Measurements from ENCODE around the gene TLR5. TPM values are rescaled to one million over a fixed set of nuclear protein-coding genes. Genes with fewer than 3 reads are reported as not detected.

The TLR5 gene
- total RNA-seq, 6 donors from 2014 or later = 4.1 to 30.4 (median 14.8) TPM

- DNase-seq (no peak), ATAC-seq (ENCODE audit: low FRiP score in 2 of 2) (no peak)
- Histone ChIP-seq H3K4me1 (peaks cover 9 to 17% (median 15%) of the 10 kb centered on the region in 4 donors), H3K9me3 (no peaks in the 10 kb centered on the region), H3K27me3 (no peaks in the 10 kb centered on the region), H3K27ac (no peak overlapping the region), H3K36me3 (no peaks in the 10 kb centered on the region), H3K4me3 (no peak overlapping the region)
- TF ChIP-seq POLR2AphosphoS5 (IDR thresholded peaks at IDR 0.05) (no peak), CTCF (IDR thresholded peaks at IDR 0.05) (no peak), POLR2A (IDR thresholded peaks at IDR 0.05) (no peak), EP300 (IDR thresholded peaks at IDR 0.05) (no peak)
- WGBS, 2 donors = 93 to 100% methylated on average over 2 of the region's 2 CpGs
Observed at GRCh38 chr1:223147409-223147808, 4.4 kb upstream of the TLR5 start.

- TF ChIP-seq CTCF (IDR thresholded peaks at IDR 0.05) = no peak
- H3K27me3 ChIP-seq = no peaks in the 10 kb centered on the region
- H3K9me3 ChIP-seq = no peaks in the 10 kb centered on the region
- H3K36me3 ChIP-seq = no peaks in the 10 kb centered on the region
- H3K4me3 ChIP-seq = no peak overlapping the region
- no peak for ATAC-seq (ENCODE audit: low FRiP score in 2 of 2)
- 86 to 88% methylated on average over 2 of the region's 2 CpGs for WGBS, 2 donors
- no peak overlapping the region for H3K27ac ChIP-seq
- peaks cover 13 to 23% (median 22%) of the 10 kb centered on the region in 4 donors for H3K4me1 ChIP-seq
- DNase-seq = no peak
Observed at GRCh38 chr1:223146745-223147144, 3.7 kb upstream of the TLR5 start.

- Histone ChIP-seq H3K27ac (no peak overlapping the region), H3K9me3 (no peaks in the 10 kb centered on the region), H3K4me1 (peaks cover 18 to 34% (median 28%) of the 10 kb centered on the region in 4 donors), H3K4me3 (no peak overlapping the region), H3K27me3 (no peaks in the 10 kb centered on the region), H3K36me3 (no peaks in the 10 kb centered on the region)
- TF ChIP-seq CTCF (IDR thresholded peaks at IDR 0.05) = no peak
- no peak for TF ChIP-seq EP300 (IDR thresholded peaks at IDR 0.05)
- TF ChIP-seq POLR2A (IDR thresholded peaks at IDR 0.05) = no peak
- no peak for TF ChIP-seq POLR2AphosphoS5 (IDR thresholded peaks at IDR 0.05)
- DNase-seq (no peak), ATAC-seq (ENCODE audit: low FRiP score in 2 of 2) (no peak)
- 82% methylated on average over 5 of the region's 5 CpGs for WGBS, 2 donors
Observed at GRCh38 chr1:223144914-223145313, 1.9 kb upstream of the TLR5 start.

GRCh38 chr1:223144431-223144830, 1.4 kb upstream of the TLR5 start:
- H3K36me3 ChIP-seq = no peaks in the 10 kb centered on the region
- no peak overlapping the region for H3K4me3 ChIP-seq
- no peaks in the 10 kb centered on the region for H3K9me3 ChIP-seq
- no peaks in the 10 kb centered on the region for H3K27me3 ChIP-seq
- TF ChIP-seq POLR2A (IDR thresholded peaks at IDR 0.05) (no peak), EP300 (IDR thresholded peaks at IDR 0.05) (no peak), CTCF (IDR thresholded peaks at IDR 0.05) (no peak)
- ATAC-seq (ENCODE audit: low FRiP score in 2 of 2) (no peak), DNase-seq (peak in 1 of 2 donors; percentile 45)
- peaks cover 18 to 34% (median 28%) of the 10 kb centered on the region in 4 donors for H3K4me1 ChIP-seq
- peak overlapping the region in 2 of 4 donors; percentile 76 to 86 for H3K27ac ChIP-seq
- 63 to 70% methylated on average over 2 to 4 of the region's 4 CpGs for WGBS, 2 donors

GRCh38 chr1:223143537-223144248, 645 bp upstream of the TLR5 start:
- Histone ChIP-seq H3K4me1 (peaks cover 18 to 34% (median 28%) of the 10 kb centered on the region in 4 donors), H3K27ac (peak overlapping the region; percentile 63 to 86 (median 75)), H3K4me3 (peak overlapping the region in 3 of 4 donors; percentile 49 to 65 (median 58)), H3K9me3 (no peaks in the 10 kb centered on the region), H3K27me3 (no peaks in the 10 kb centered on the region), H3K36me3 (no peaks in the 10 kb centered on the region)
- TF ChIP-seq EP300 (IDR thresholded peaks at IDR 0.05) (peak in 1 of 4 donors; percentile 27), POLR2AphosphoS5 (IDR thresholded peaks at IDR 0.05) (peak in 1 of 2 donors; percentile 30), CTCF (IDR thresholded peaks at IDR 0.05) (no peak)
- 33 to 36% methylated on average over 11 of the region's 11 CpGs for WGBS, 2 donors
- peak; percentile 25 to 74 for ATAC-seq (ENCODE audit: low FRiP score in 2 of 2)
- peak; percentile 56 to 89 for DNase-seq

Measured in upper lobe of left lung (tissue), 6 donors.